ENCODE measurements around the gene COX19. TPM values are rescaled to one million over a fixed set of nuclear protein-coding genes. Genes with fewer than 3 reads are reported as not detected.

The COX19 gene
- total and polyA plus RNA-seq, 2 experiments from 2014 or later, result 11.7 to 12.6 TPM

DNA sequence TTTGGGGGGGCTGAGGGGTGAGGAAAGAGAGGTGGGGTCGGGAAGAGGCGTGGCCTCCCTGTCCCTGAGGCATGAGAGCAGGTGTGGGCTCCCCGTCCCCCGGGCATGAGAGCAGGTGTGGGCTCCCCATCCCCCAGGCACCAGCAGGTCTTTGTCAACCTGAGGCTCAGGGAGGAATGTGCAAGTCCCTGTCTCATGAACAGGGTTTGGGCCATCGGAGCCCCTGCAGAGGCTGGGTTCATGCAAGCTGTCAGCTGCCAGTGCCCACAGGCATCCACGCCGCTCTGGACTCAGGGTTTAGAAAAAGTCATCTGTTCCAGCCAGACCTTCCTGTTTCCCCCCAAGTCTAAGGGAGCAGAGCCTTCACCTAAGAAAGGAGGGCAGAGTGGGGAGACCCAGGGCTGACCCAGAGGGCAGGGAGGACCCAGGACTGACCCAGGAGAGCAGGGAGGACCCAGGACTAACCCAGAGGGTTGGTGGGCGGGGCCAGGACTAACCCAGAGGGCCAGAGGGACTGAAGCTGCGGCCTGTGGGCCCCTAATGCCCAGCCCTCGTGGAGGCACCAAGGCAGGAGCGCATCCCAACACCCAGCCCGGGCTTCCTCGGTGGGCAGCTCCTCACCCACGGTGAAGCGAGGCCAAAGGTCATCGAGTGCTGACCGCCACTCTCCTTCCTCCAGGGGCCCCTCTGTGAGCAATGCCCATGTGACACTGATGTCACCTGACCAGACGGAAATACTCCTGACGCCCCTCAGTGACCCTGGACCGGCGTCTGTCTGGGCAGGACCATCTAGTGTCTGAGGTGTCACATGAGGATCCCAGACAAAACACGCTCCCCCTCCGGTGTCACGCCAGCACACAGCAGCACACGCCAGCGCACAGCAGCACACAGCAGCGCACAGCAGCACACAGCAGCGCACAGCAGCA is 40.1 kb upstream of the COX19 start:
- ATAC-seq (no peak), DNase-seq (ENCODE audit: low spot score) (no peak)
- peaks cover 11% of the 10 kb centered on the region; the same call in 1 of the 2 replicates for H4K20me1 ChIP-seq (replicated peaks; ENCODE audit: insufficient read depth)
- H3K4me3 Mint-ChIP-seq, result no peak overlapping the region
- H3F3A ChIP-seq (replicated peaks; ENCODE audit: low read depth), result no peaks in the 10 kb centered on the region
- 0 out of 2 replicates have a peak, but pooled peaks cover 9% of the 10 kb centered on the region for H3K79me2 ChIP-seq (replicated peaks; ENCODE audit: insufficient read depth)
- TF ChIP-seq EZH2 (IDR thresholded peaks at IDR 0.05; ENCODE audit: low read depth, unreplicated experiment), result no peak
- no peak for TF ChIP-seq JUNB (IDR thresholded peaks at IDR 0.05; ENCODE audit: unreplicated experiment)
- no peak for TF ChIP-seq STAT1 (IDR thresholded peaks at IDR 0.05; ENCODE audit: unreplicated experiment)
- no peak for TF ChIP-seq ZNF331 (CRISPR knock-in tag; IDR thresholded peaks at IDR 0.05; ENCODE audit: low read depth)
- TF ChIP-seq ZNF114 (CRISPR knock-in tag; IDR thresholded peaks at IDR 0.05), result no peak
- no peak for TF ChIP-seq CREB1 (CRISPR knock-in tag; IDR thresholded peaks at IDR 0.05; ENCODE audit: low read depth)
- no peaks in the 10 kb centered on the region for H3K27me3 ChIP-seq (ENCODE audit: insufficient read depth)
- H3K36me3 Mint-ChIP-seq (ENCODE audit: low read depth), result peaks cover 5% of the 10 kb centered on the region; the same call in 2 of the 3 replicates
- no peaks in the 10 kb centered on the region for H3K9me2 ChIP-seq (ENCODE audit: insufficient read depth)
- H3K4me1 Mint-ChIP-seq, result no peaks in the 10 kb centered on the region
- H3K27ac Mint-ChIP-seq, result no peak overlapping the region
- no peaks in the 10 kb centered on the region; the same call in 2 of the 3 replicates for H3K9me3 Mint-ChIP-seq
- H3K4me3 ChIP-seq, result no peak overlapping the region
- H2AFZ ChIP-seq, result no peak overlapping the region
- H3K4me2 ChIP-seq, result no peak overlapping the region
- no peaks in the 10 kb centered on the region for H3K4me1 ChIP-seq (ENCODE audit: insufficient read depth)
- no peaks in the 10 kb centered on the region for H3K36me3 ChIP-seq (ENCODE audit: insufficient read depth)
- H3K27me3 Mint-ChIP-seq (ENCODE audit: insufficient read depth, low read depth, poor library complexity), result peaks cover 5% of the 10 kb centered on the region
- no peak overlapping the region for H3K27ac ChIP-seq (ENCODE audit: low read depth)

- Histone ChIP-seq H3F3A (replicated peaks; ENCODE audit: low read depth) (no peaks in the 10 kb centered on the region), H4K20me1 (replicated peaks; ENCODE audit: insufficient read depth) (peaks cover 11% of the 10 kb centered on the region; the same call in 1 of the 2 replicates), H3K4me3 (no peak overlapping the region), H3K9me2 (ENCODE audit: insufficient read depth) (no peaks in the 10 kb centered on the region), H2AFZ (no peak overlapping the region), H3K4me2 (no peak overlapping the region), H3K36me3 (ENCODE audit: insufficient read depth) (no peaks in the 10 kb centered on the region), H3K4me1 (ENCODE audit: insufficient read depth) (no peaks in the 10 kb centered on the region), H3K27me3 (ENCODE audit: insufficient read depth) (no peaks in the 10 kb centered on the region), H3K27ac (ENCODE audit: low read depth) (no peak overlapping the region), H3K79me2 (replicated peaks; ENCODE audit: insufficient read depth) (0 out of 2 replicates have a peak, but pooled peaks cover 9% of the 10 kb centered on the region)
- no peak overlapping the region for H3K27ac Mint-ChIP-seq
- H3K4me1 Mint-ChIP-seq, result no peaks in the 10 kb centered on the region
- peaks cover 5% of the 10 kb centered on the region for H3K36me3 Mint-ChIP-seq (ENCODE audit: low read depth)
- H3K27me3 Mint-ChIP-seq (ENCODE audit: insufficient read depth, low read depth, poor library complexity), result peaks cover 8% of the 10 kb centered on the region
- H3K4me3 Mint-ChIP-seq, result no peak overlapping the region
- TF ChIP-seq POLR2AphosphoS5 (IDR thresholded peaks at IDR 0.05; ENCODE audit: low read depth) (no peak), STAT1 (IDR thresholded peaks at IDR 0.05; ENCODE audit: unreplicated experiment) (no peak), EZH2phosphoT487 (IDR thresholded peaks at IDR 0.05; ENCODE audit: unreplicated experiment) (no peak), NANOG (IDR thresholded peaks at IDR 0.05; ENCODE audit: borderline replicate concordance) (no peak), ZNF331 (CRISPR knock-in tag; IDR thresholded peaks at IDR 0.05; ENCODE audit: low read depth) (no peak), JUNB (IDR thresholded peaks at IDR 0.05; ENCODE audit: unreplicated experiment) (no peak), CTCF (conservative IDR thresholded peaks at IDR 0.05; ENCODE audit: low read depth in 2 of 2) (no peak), ZNF114 (CRISPR knock-in tag; IDR thresholded peaks at IDR 0.05) (no peak), ZNF462 (CRISPR knock-in tag; IDR thresholded peaks at IDR 0.05) (no peak), EZH2 (IDR thresholded peaks at IDR 0.05; ENCODE audit: low read depth, unreplicated experiment) (no peak)
- DNase-seq (ENCODE audit: low spot score) (no peak), ATAC-seq (no peak)
- no peaks in the 10 kb centered on the region; the same call in 2 of the 3 replicates for H3K9me3 Mint-ChIP-seq
These were observed 39.3 kb upstream of the COX19 start for GRCh38 chr7:1014681-1015080.
